Suprapubic skin (tissue), 3 donors: ENCODE data around the gene RAB20.

ENCODE experiments used
- EP300 ChIP-seq: sonication (generic); formaldehyde crosslinking; IDR thresholded peaks from one replicate; pipeline ENCODE4 v1.6.1; 2017; ENCODE audit warnings: antibody characterized with exemption
- POLR2A ChIP-seq, 2 donors: fragments of 450-650 bp; IDR thresholded peaks; one replicate each; pipeline ENCODE4 v1.6.1; 2017; ENCODE audit warnings: antibody characterized with exemption in 2 of 2, mild to moderate bottlenecking in 2 of 2, moderate library complexity in 2 of 2
- TF ChIP-seq, protein P1 (sequence below), 2 donors: fragments of 200-600 bp in 1 of 2; fragments of 450-650 bp in 1 of 2; sonication (generic) in 1 of 2; IDR thresholded peaks; one replicate each; pipeline ENCODE4 v1.5.1; 2016 to 2019; ENCODE audit warnings: antibody characterized with exemption in 2 of 2, mild to moderate bottlenecking in 1 of 2, moderate library complexity in 1 of 2

DNA sequence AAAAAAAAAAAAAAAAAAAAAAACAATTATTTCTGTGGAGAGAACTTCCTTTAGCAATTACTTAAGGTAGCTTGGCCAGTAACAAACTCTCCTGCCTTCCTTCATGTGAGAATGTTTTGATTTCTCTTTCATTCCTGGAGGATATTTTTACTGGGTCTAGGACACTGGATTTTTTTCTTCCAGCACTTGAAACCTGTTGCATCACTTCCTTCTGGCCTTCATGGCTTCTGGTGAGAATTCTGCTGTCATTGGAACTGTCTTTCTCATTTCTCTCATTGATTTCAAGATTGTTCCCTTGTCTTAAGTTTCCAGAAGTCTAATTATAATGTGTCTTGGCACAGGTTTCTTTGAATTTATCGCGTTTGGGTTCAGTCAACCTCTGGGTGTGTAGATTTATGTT, 19.3 kb upstream of the RAB20 start:
- TF ChIP-seq POLR2A (IDR thresholded peaks at IDR 0.05), result no peak
- TF ChIP-seq, protein P1, sequence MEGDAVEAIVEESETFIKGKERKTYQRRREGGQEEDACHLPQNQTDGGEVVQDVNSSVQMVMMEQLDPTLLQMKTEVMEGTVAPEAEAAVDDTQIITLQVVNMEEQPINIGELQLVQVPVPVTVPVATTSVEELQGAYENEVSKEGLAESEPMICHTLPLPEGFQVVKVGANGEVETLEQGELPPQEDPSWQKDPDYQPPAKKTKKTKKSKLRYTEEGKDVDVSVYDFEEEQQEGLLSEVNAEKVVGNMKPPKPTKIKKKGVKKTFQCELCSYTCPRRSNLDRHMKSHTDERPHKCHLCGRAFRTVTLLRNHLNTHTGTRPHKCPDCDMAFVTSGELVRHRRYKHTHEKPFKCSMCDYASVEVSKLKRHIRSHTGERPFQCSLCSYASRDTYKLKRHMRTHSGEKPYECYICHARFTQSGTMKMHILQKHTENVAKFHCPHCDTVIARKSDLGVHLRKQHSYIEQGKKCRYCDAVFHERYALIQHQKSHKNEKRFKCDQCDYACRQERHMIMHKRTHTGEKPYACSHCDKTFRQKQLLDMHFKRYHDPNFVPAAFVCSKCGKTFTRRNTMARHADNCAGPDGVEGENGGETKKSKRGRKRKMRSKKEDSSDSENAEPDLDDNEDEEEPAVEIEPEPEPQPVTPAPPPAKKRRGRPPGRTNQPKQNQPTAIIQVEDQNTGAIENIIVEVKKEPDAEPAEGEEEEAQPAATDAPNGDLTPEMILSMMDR (IDR thresholded peaks at IDR 0.05), result no peak
- TF ChIP-seq EP300, result no peak
